Measurements from ENCODE around the gene ANKRD13A. TPM values are rescaled to one million over a fixed set of nuclear protein-coding genes. Genes with fewer than 3 reads are reported as not detected.

ANKRD13A gene
- total RNA-seq (10 to 100 TPM in 2 of 4 donors, 1 to 10 TPM in 2; 8.7 to 16.3 (median 11.7) TPM), polyA plus RNA-seq (1 to 10 TPM; 6.8 to 9.0 (median 7.4) TPM)
- long read RNA-seq, donor 1, full-length matches to known transcripts: 2 of 10 reads
- long read RNA-seq, donor 1, partial matches to known transcripts: 2 of 10 reads
- long read RNA-seq, donor 1, other reads (novel, unspliced or antisense): 6 of 10 reads
- long read RNA-seq, donor 2, full-length matches to known transcripts: 4 of 18 reads
- long read RNA-seq, donor 2, partial matches to known transcripts: 0 of 18 reads
- long read RNA-seq, donor 2, other reads (novel, unspliced or antisense): 14 of 18 reads

DNA sequence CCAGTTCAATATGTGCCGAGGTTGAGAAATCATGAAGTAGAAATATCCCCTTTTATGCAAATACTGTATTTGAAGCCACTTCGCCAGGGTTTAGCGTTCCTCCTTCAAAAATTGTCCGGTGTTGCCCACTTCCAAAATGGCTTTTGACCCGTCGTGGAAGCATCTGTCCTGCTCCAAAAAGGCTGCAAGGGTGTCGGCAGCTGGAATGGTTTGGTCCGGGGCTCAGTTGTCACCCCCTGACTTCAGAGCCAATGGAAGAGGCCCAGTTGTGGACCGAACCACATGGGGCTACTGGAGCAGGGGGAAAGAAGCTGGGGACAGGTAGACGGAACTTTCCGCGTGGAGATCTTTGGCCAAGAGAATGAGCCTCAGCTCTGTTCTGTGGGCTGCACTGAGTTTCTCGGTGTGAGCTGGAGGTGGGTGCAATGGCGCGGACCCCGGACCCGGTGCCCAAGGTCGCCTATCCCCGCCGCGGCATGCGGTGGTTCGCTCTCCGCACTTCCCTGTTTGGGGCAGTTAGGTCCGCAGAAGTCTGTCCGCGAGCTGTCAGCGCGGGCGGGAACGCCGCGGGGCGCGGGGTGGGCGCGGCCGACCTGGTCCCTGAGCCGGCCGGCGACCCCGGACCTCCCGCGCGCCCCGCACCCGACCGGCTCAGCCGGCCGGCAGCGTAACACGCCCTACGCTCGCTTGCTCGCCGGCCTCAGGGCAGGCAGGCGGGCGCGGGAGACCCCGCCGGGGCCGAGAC is at the start of gene ANKRD13A:
ANKRD13A (plus strand) TSS at position 527 of the 745 bp plus-strand sequence. CDS start 259 bp downstream, outside the sequence.
- peak; percentile 87 to 89 (median 88) for ATAC-seq
- Histone ChIP-seq H3K4me1 (peaks cover 43% of the 10 kb centered on the region), H3K27ac (peak within 1 kb of the TSS; percentile 90), H3K9me3 (no peaks in the 10 kb centered on the region), H3K36me3 (ENCODE audit: insufficient read depth in 1 of 2, low read depth in 1 of 2) (peaks cover 0 to 4% of the 10 kb centered on the region in 2 donors), H3K27me3 (ENCODE audit: insufficient read depth in 3 of 3, low read length in 2 of 3) (no peaks in the 10 kb centered on the region), H3K4me3 (peak within 1 kb of the TSS; percentile 93)
- 0 to 1% (median 1%) methylated on average over 49 to 62 of the region's 62 CpGs for WGBS, 3 donors
- TF ChIP-seq, protein P1, sequence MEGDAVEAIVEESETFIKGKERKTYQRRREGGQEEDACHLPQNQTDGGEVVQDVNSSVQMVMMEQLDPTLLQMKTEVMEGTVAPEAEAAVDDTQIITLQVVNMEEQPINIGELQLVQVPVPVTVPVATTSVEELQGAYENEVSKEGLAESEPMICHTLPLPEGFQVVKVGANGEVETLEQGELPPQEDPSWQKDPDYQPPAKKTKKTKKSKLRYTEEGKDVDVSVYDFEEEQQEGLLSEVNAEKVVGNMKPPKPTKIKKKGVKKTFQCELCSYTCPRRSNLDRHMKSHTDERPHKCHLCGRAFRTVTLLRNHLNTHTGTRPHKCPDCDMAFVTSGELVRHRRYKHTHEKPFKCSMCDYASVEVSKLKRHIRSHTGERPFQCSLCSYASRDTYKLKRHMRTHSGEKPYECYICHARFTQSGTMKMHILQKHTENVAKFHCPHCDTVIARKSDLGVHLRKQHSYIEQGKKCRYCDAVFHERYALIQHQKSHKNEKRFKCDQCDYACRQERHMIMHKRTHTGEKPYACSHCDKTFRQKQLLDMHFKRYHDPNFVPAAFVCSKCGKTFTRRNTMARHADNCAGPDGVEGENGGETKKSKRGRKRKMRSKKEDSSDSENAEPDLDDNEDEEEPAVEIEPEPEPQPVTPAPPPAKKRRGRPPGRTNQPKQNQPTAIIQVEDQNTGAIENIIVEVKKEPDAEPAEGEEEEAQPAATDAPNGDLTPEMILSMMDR (IDR thresholded peaks at IDR 0.05): no peak
- intact Hi-C loops (cut with DNase I): loop anchor here in 1 of 2 donors (5.0 kb wide), 1 partner anchor 47 kb away; no protein-coding TSS in a partner anchor
- DNase-seq: peak; percentile 90 to 95

DNA sequence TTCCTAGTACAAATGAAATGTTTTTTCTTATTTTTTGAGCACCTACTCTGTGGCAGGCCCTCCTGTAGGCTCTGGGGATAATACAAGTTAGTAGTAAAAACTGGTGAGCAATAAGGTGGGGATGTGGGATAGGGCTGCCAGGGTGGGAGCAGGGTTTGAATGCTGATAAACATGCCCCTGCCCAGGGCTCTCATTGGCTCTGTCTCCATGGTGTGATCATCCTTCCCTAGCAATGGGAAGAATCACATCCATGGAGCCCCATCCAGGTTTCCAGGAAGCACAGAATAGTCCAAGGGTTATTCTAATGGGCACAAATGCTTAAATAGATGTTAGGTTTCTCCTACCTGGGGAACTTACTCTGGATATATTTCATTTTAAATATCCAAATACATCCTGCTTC is 48.6 kb upstream of the ANKRD13A start:
- Histone ChIP-seq H3K36me3 (ENCODE audit: insufficient read depth in 1 of 2, low read depth in 1 of 2) (peaks cover 3 to 76% of the 10 kb centered on the region in 2 donors), H3K4me3 (no peak overlapping the region)

DNA sequence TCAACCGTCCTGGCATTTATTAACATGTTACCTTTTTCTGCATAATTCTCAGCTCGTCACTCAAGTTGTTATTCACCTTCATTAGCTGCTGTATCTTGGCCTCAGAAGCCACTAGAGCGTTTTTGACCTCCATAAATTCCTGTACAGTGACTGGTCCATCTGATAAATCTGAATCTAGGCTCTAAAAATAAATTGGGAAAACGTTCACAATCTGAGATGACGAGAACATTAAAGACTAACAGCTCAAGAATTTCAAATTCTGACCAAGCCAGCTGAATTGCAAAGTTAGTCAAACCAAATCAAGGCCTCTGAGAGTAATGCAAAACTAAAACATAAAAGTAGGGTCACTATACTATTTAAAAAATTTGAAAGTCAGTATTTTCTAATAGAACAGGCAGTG is 48.1 kb upstream of the ANKRD13A start:
- Histone ChIP-seq H3K4me1 (peaks cover 58% of the 10 kb centered on the region), H3K36me3 (ENCODE audit: insufficient read depth in 1 of 2, low read depth in 1 of 2) (peaks cover 3 to 82% of the 10 kb centered on the region in 2 donors), H3K4me3 (no peak overlapping the region), H3K9me3 (no peaks in the 10 kb centered on the region), H3K27me3 (ENCODE audit: insufficient read depth in 3 of 3, low read length in 2 of 3) (no peaks in the 10 kb centered on the region), H3K27ac (peak overlapping the region; percentile 68)
- DNase-seq (no peak), ATAC-seq (peak; percentile 59 to 77 (median 60))
- intact Hi-C loops (cut with DNase I): loop anchor here in 1 of 2 donors (5.0 kb wide), 1 partner anchor 46 kb away; the partner anchor contains the start of genes ANKRD13A and GIT2
- TF ChIP-seq, protein P1 (IDR thresholded peaks at IDR 0.05): no peak
- 32 to 46% (median 37%) methylated on average over 5 of the region's 5 CpGs for WGBS, 3 donors

More for the DNA sequence above, 48.6 kb upstream of the ANKRD13A start:
- peaks cover 60% of the 10 kb centered on the region for H3K4me1 ChIP-seq
- intact Hi-C loops (cut with DNase I): loop anchor here in 1 of 2 donors (5.0 kb wide), 1 partner anchor 47 kb away; the partner anchor contains the start of genes ANKRD13A and GIT2
- TF ChIP-seq, protein P1 (IDR thresholded peaks at IDR 0.05): no peak
- DNase-seq (no peak), ATAC-seq (no peak)
- no peaks in the 10 kb centered on the region for H3K9me3 ChIP-seq
- H3K27me3 ChIP-seq (ENCODE audit: insufficient read depth in 3 of 3, low read length in 2 of 3): no peaks in the 10 kb centered on the region
- peak overlapping the region; percentile 68 for H3K27ac ChIP-seq

DNA sequence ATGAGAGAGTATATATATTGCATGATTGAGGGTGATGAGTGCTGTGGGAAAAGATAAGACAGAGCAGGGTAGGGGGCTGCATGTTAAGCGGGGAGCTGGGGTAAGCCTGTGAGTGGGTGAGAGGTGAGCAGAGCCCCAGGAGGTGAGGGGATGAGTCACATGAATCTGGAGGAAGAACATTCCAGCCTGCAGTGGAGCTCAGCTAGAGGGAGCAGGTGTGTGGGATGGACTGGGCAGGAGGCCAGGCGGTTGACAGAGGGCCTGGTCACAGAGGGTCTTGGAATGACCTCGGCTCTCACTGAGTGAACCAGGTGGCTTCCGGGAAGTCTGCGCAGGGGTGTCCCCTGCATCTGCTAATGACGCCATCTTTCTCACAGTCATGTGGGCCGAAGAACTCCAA is 47.5 kb upstream of the ANKRD13A start:
- Histone ChIP-seq H3K4me3 (no peak overlapping the region), H3K27me3 (ENCODE audit: insufficient read depth in 3 of 3, low read length in 2 of 3) (no peaks in the 10 kb centered on the region), H3K9me3 (no peaks in the 10 kb centered on the region), H3K4me1 (peaks cover 54% of the 10 kb centered on the region), H3K36me3 (ENCODE audit: insufficient read depth in 1 of 2, low read depth in 1 of 2) (peaks cover 3 to 83% of the 10 kb centered on the region in 2 donors), H3K27ac (peak overlapping the region; percentile 68)
- peak; percentile 67 to 88 (median 80) for ATAC-seq
- DNase-seq: peak; percentile 62 to 75
- intact Hi-C loops (cut with DNase I): loop anchor here in 1 of 2 donors (5.0 kb wide), 1 partner anchor 46 kb away; the partner anchor contains the start of genes ANKRD13A and GIT2
- WGBS, 3 donors: 31 to 39% (median 36%) methylated on average over 7 of the region's 7 CpGs
- TF ChIP-seq, protein P1 (IDR thresholded peaks at IDR 0.05): no peak

Data from psoas muscle (tissue), 8 donors.